Epithelial cell of proximal tubule (primary cell): ENCODE measurements around the gene DDX51. TPM values are rescaled to one million over a fixed set of nuclear protein-coding genes. Genes with fewer than 3 reads are reported as not detected.

ENCODE experiments used
- DNase-seq: peaks from one replicate; pipeline ENCODE4 v3.0.0-alpha.2; 2011; ENCODE audit warnings: low read depth
- H3K4me3 ChIP-seq: 2 replicates; pipeline ENCODE4 v1.5.1; 2011; ENCODE audit warnings: low read depth, mild to moderate bottlenecking, low read length
- total RNA-seq: library from RNA; depleted of rRNA; stranded (reverse); fragments of >200 nt; gene quantifications from 2 replicates; pipeline ENCODE4 v1.2.3, GENCODE V29; 2015
- TF ChIP-seq, protein P1 (sequence below): conservative IDR thresholded peaks from 2 replicates; pipeline ENCODE4 v1.5.1; 2012; ENCODE audit warnings: low read depth, mild to moderate bottlenecking, low read length

Gene DDX51
- total RNA-seq, 1 donor from 2014 or later, result 18.6 TPM

DNA sequence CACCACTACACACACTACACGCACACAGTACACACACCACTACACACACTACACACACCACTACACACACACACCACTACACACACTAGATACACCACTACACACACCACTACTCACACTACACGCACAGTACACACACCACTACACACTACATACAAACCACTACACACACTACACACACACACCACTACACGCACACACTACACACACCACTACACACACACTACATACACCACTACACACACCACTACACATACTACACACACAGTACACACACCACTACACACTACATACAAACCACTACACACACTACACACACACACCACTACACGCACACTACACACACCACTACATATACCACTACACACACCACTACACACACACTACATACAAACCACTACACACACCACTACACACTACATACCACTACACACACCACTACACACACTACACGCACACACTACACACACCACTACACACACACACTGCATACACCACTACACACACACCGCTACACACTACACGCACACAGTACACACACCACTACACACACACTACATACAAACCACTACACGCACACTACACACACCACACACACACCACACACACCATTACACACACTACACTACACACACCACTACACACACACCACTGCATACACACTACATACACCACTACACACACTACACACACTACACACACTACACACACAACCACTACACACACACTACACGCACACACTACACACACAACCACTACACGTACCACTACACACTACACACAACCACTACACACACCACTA is 11.9 kb upstream of the DDX51 start:
- TF ChIP-seq, protein P1, sequence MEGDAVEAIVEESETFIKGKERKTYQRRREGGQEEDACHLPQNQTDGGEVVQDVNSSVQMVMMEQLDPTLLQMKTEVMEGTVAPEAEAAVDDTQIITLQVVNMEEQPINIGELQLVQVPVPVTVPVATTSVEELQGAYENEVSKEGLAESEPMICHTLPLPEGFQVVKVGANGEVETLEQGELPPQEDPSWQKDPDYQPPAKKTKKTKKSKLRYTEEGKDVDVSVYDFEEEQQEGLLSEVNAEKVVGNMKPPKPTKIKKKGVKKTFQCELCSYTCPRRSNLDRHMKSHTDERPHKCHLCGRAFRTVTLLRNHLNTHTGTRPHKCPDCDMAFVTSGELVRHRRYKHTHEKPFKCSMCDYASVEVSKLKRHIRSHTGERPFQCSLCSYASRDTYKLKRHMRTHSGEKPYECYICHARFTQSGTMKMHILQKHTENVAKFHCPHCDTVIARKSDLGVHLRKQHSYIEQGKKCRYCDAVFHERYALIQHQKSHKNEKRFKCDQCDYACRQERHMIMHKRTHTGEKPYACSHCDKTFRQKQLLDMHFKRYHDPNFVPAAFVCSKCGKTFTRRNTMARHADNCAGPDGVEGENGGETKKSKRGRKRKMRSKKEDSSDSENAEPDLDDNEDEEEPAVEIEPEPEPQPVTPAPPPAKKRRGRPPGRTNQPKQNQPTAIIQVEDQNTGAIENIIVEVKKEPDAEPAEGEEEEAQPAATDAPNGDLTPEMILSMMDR, result no peak

DNA sequence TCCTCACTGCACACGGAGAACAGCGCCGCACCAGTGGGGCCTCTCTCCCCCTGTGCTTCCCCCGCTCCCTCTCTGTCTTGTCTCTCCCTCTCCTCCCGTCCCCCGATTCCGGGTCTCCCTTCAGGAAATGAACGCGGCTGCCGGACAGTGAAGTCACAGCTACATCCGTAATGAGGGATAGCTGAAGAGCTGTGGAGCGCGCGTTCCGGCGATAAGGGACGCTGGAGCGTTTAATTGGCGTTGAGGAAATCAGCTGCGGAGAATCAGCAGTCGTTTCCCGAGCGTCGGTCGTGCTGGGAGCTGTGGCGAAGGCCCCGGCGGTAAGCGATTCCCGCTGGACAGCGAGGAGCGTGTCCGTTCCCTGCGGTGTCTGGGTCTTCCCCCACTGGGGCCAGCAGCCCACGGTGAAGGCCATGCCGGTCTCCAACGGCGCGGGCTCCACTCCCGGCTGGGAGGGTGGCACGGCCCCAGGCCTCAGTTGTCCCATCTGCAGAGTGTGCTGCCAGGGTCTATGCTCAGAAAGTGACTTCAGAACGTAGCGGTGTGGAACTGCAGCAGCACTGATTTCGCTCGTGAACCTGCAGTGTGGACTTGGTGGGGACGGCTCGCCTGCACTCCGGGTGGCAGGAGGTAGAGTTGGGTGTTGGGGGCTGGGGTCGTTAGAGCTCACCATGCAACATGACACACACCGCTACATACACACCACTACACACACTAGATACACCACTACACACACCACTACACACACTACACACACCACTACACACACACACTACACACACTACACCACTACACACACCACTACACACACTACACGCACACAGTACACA is 11.0 kb upstream of the DDX51 start:
- DNase-seq, result no peak
- TF ChIP-seq, protein P1, result no peak
- H3K4me3 ChIP-seq, result no peak overlapping the region

More for the DNA sequence above, 11.9 kb upstream of the DDX51 start:
- no peak for DNase-seq
- no peak overlapping the region for H3K4me3 ChIP-seq

DNA sequence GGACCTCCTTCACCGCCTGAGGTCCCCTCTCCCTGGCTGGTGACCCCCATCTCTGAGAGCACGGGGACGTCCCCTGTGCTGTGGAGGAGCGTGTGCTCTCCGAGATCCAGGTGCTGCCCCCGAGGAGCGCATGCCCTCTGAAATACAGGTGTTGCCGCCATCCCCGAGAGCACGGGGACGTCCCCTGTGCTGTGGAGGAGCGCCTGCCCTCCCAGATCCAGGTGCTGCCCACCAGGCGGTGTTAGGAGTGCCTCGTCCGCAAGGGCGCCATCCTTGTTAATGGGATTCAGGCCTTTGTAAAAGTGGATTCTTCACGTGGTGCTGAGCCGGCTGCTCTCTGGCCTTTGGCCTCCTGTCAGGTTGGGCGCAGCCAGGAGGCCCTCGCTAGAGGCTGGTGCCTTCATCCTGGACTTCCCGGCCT is 10.2 kb upstream of the DDX51 start:
- TF ChIP-seq, protein P1, result no peak

DNA sequence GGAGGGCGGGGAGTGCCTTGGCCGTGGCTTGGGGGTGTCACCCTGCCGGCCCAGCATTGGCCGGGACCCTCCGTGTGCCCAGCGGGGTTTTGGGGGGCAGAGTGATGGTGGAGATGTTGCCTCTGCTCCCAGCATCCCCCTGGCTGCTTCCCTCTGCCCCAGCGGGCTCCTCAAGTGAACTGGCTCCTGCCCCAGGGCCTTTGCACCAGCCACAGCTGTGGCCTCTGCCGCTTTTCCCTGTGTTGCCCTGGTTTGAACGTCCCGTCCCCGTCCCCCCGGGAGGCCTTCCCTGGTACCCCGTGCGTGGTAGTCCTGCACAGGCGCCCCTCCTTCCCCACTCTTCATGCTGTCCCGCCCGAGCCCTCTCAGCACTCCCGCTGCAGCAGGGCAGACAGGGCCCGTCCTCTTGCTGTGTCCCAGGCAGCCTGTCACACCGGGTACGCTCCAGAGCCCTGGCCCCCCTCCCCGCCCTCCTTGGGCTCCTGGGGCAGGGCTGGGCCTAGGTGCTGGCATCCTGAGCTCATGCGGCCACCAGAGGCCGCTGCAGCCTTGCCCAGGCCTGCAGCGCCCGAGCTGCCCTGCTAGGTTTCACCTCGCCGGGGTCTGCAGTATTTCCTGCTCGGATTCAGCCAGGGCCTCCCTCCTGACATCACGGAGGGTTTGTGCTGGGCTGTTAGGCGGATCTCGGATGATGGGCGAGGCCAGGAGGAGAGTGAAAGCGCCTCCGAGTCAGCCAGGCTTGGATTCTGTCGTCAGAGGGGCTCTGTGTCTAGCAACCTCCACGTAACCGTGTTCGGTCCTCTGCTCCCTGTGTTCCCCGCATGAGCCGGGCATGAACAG is 9.6 kb upstream of the DDX51 start:
- H3K4me3 ChIP-seq, result peak overlapping the region; percentile 38
- TF ChIP-seq, protein P1, result peak; percentile 93
- DNase-seq, result no peak

More for the DNA sequence above, 10.2 kb upstream of the DDX51 start:
- no peak overlapping the region for H3K4me3 ChIP-seq
- DNase-seq, result no peak

DNA sequence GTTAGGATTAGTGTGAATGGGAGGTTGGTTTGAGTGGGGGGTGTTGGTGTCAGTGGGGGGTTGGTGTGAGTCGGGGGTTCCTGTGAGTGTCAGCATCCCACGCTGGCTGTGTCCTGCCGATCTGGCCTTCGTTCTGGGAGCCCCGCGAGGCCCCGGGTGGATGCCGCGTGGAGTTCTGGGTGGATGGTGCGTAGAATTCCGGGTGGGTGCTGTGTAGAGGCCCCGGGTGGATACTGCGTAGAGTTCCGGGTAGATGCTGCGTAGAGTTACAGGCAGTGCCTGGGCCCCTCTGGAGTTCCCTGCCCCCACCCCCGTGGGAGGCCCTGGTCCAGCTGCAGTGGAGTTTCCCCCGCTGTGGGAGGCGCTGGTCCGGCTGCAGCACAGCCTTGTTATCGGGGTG is 8.8 kb upstream of the DDX51 start:
- H3K4me3 ChIP-seq, result no peak overlapping the region
- TF ChIP-seq, protein P1, result no peak
- no peak for DNase-seq

DNA sequence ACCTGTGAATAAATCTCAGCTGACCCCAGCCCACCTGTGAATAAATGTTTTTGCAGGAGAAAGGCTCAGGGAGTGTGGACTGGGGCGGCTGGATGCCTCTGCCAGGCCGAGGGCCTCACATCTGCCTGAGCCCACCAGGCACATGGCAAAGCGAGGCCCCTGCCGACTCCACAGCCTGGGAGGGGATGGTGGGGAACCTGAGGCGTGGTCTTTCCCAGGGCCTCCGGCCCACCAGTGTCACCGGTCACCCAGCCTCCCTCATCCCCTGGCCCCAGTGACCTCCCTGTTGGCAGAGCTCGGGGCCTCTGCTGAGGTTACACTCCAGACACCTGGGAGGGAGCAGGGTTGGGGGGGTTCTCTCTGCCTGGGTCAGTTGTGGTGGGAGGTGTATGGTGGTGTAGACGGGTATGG is 8.3 kb upstream of the DDX51 start:
- TF ChIP-seq, protein P1, result no peak
- DNase-seq, result no peak
- no peak overlapping the region for H3K4me3 ChIP-seq
